Trophoblast cell (in vitro differentiated cells and primary cell): ENCODE data around the gene AP4B1.

Experiments used
- DNase-seq, 2 donors: peaks; one replicate each; pipeline ENCODE4 v3.0.0-alpha.2; 2016
- H2AFZ ChIP-seq: 2 replicates; pipeline ENCODE4 v1.6.1; 2013; ENCODE audit warnings: low read length, moderate library complexity, mild to moderate bottlenecking; ENCODE audit not compliant: insufficient read depth, poor library complexity
- H2AK5ac ChIP-seq: 2 replicates; pipeline ENCODE4 v1.6.1; 2013; ENCODE audit warnings: mild to moderate bottlenecking, low read length
- H2BK120ac ChIP-seq: 2 replicates; pipeline ENCODE4 v1.6.1; 2013; ENCODE audit warnings: low read length, mild to moderate bottlenecking, moderate library complexity; ENCODE audit not compliant: insufficient read depth, poor library complexity
- H2BK12ac ChIP-seq: 2 replicates; pipeline ENCODE4 v1.6.1; 2013; ENCODE audit warnings: mild to moderate bottlenecking, low read length, moderate library complexity
- H2BK5ac ChIP-seq: 2 replicates; pipeline ENCODE4 v1.6.1; 2013; ENCODE audit warnings: low read length, low read depth, moderate library complexity, mild to moderate bottlenecking; ENCODE audit not compliant: poor library complexity
- H3K14ac ChIP-seq: 2 replicates; pipeline ENCODE4 v1.6.1; 2013; ENCODE audit warnings: mild to moderate bottlenecking, low read length
- H3K18ac ChIP-seq: 2 replicates; pipeline ENCODE4 v1.6.1; 2013; ENCODE audit warnings: mild to moderate bottlenecking, low read length
- H3K23ac ChIP-seq: 2 replicates; pipeline ENCODE4 v1.6.1; 2013; ENCODE audit warnings: low read length
- H3K27ac ChIP-seq: 2 replicates; pipeline ENCODE4 v1.5.1; 2013; ENCODE audit warnings: low read depth, mild to moderate bottlenecking, inconsistent platforms, low read length, moderate library complexity
- H3K27me3 ChIP-seq: 2 replicates; pipeline ENCODE4 v1.6.1; 2013; ENCODE audit warnings: inconsistent platforms, mild to moderate bottlenecking, low read length, moderate library complexity; ENCODE audit not compliant: insufficient read depth
- H3K36me3 ChIP-seq, 2 experiments: 1 replicate in 1 of 2; 2 replicates in 1 of 2; pipeline ENCODE4 v1.6.1; 2013; ENCODE audit warnings: low read length in 2 of 2, mild to moderate bottlenecking in 2 of 2, moderate library complexity in 1 of 2; ENCODE audit not compliant: insufficient read depth in 2 of 2, control insufficient read depth in 1 of 2
- H3K4ac ChIP-seq: 2 replicates; pipeline ENCODE4 v1.6.1; 2013; ENCODE audit warnings: low read depth, mild to moderate bottlenecking, low read length, moderate library complexity
- H3K4me1 ChIP-seq, 2 experiments: 1 replicate in 1 of 2; 2 replicates in 1 of 2; pipeline ENCODE4 v1.6.1; 2013; ENCODE audit warnings: low read length in 2 of 2, mild to moderate bottlenecking in 2 of 2, moderate library complexity in 1 of 2; ENCODE audit not compliant: insufficient read depth in 2 of 2, control insufficient read depth in 1 of 2
- H3K4me2 ChIP-seq: 2 replicates; pipeline ENCODE4 v1.6.1; 2013; ENCODE audit warnings: inconsistent platforms, mild to moderate bottlenecking, low read length, moderate library complexity
- H3K4me3 ChIP-seq: 2 replicates; pipeline ENCODE4 v1.5.1; 2013; ENCODE audit warnings: mild to moderate bottlenecking, low read depth, low read length, inconsistent platforms
- H3K79me1 ChIP-seq: one replicate; pipeline ENCODE4 v1.6.1; 2013; ENCODE audit warnings: low read length
- H3K79me2 ChIP-seq: 2 replicates; pipeline ENCODE4 v1.6.1; 2013; ENCODE audit warnings: low read length, mild to moderate bottlenecking; ENCODE audit not compliant: control insufficient read depth, insufficient read depth, poor library complexity
- H3K9ac ChIP-seq: 2 replicates; pipeline ENCODE4 v1.6.1; 2013; ENCODE audit warnings: mild to moderate bottlenecking, low read length
- H3K9me3 ChIP-seq: 2 replicates; pipeline ENCODE4 v1.6.1; 2013; ENCODE audit warnings: low read depth, mild to moderate bottlenecking, control low read depth, inconsistent platforms, low read length; ENCODE audit not compliant: insufficient read depth
- H4K12ac ChIP-seq: 2 replicates; pipeline ENCODE4 v1.6.1; 2013; ENCODE audit warnings: low read depth, mild to moderate bottlenecking, low read length, moderate library complexity
- H4K8ac ChIP-seq: 2 replicates; pipeline ENCODE4 v1.6.1; 2013; ENCODE audit warnings: low read depth, mild to moderate bottlenecking, low read length, moderate library complexity
- H4K91ac ChIP-seq: one replicate; pipeline ENCODE4 v1.6.1; 2013; ENCODE audit warnings: low read depth, mild to moderate bottlenecking, low read length, moderate library complexity
- WGBS: extraction: QIAGEN DNeasy Blood & Tissue Kit; methylation state at CpG from one replicate; pipeline ENCODE4 v1.1.7; 2013; ENCODE audit warnings: missing lambda C conversion rate; ENCODE audit not compliant: insufficient read length, insufficient coverage; ENCODE audit errors: extremely low coverage; 5-methylcytosine and 5-hydroxymethylcytosine counted together

AP4B1 gene

DNA sequence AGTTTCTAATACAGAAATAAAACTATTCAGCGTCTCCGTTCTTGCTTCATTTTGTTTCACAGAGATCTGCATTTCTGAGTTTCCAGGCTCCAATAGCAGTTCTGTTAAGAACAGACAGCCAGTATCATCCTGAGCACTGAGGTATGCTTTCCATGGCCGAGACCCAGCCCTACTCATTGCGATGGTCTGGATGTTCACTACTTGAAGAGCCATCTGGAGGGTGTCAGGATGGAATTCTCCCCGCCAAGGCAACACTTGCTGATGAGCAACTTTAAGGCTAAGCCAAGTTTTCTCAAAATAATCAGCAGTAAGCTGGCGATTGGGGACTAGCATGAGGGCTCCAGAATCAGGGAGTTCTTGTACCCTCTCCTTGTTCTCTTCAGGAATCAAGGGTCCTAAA lies 9.5 kb downstream of the AP4B1 start:
- Histone ChIP-seq H3K9ac (no peak overlapping the region), H2AK5ac (no peak overlapping the region), H3K4me2 (no peak overlapping the region), H4K12ac (no peak overlapping the region), H2BK5ac (no peak overlapping the region), H3K14ac (no peak overlapping the region), H3K27ac (no peak overlapping the region), H2BK12ac (no peak overlapping the region), H3K4ac (no peak overlapping the region), H3K9me3 (no peaks in the 10 kb centered on the region), H3K79me1 (no peaks in the 10 kb centered on the region), H3K27me3 (no peaks in the 10 kb centered on the region), H3K4me3 (no peak overlapping the region), H3K23ac (no peak overlapping the region), H2BK120ac (no peak overlapping the region), H3K18ac (no peak overlapping the region), H3K4me1 (no peaks in the 10 kb centered on the region), H4K8ac (no peak overlapping the region), H3K36me3 (peaks cover 2 to 13% of the 10 kb centered on the region in 2 experiments), H3K79me2 (no peaks in the 10 kb centered on the region), H4K91ac (no peak overlapping the region), H2AFZ (no peak overlapping the region)
- DNase-seq: no peak
- no CpG with 5 or more reads among the region's 6 CpGs for WGBS

GRCh38 chr1:113893267-113893666 lies 11.3 kb downstream of the AP4B1 start:
- H3K23ac ChIP-seq: no peak overlapping the region
- DNase-seq: no peak
- WGBS: no CpG with 5 or more reads among the region's 3 CpGs
- no peak overlapping the region for H4K8ac ChIP-seq
- H3K27ac ChIP-seq: no peak overlapping the region
- no peak overlapping the region for H3K4me2 ChIP-seq
- H3K4me1 ChIP-seq: no peaks in the 10 kb centered on the region
- H3K9me3 ChIP-seq: no peaks in the 10 kb centered on the region
- H2BK5ac ChIP-seq: no peak overlapping the region
- no peak overlapping the region for H2AK5ac ChIP-seq
- H3K18ac ChIP-seq: no peak overlapping the region
- H3K79me1 ChIP-seq: no peaks in the 10 kb centered on the region
- no peak overlapping the region for H3K9ac ChIP-seq
- no peaks in the 10 kb centered on the region for H3K79me2 ChIP-seq
- H3K4ac ChIP-seq: no peak overlapping the region
- H4K12ac ChIP-seq: no peak overlapping the region
- no peak overlapping the region for H4K91ac ChIP-seq
- peaks cover 2 to 8% of the 10 kb centered on the region in 2 experiments for H3K36me3 ChIP-seq
- no peak overlapping the region for H3K14ac ChIP-seq
- H3K27me3 ChIP-seq: no peaks in the 10 kb centered on the region
- no peak overlapping the region for H3K4me3 ChIP-seq
- no peak overlapping the region for H2AFZ ChIP-seq
- no peak overlapping the region for H2BK120ac ChIP-seq
- H2BK12ac ChIP-seq: no peak overlapping the region

- no peak overlapping the region for H3K4me3 ChIP-seq
- H3K14ac ChIP-seq: no peak overlapping the region
- H3K79me2 ChIP-seq: no peaks in the 10 kb centered on the region
- no peak overlapping the region for H3K23ac ChIP-seq
- no peak overlapping the region for H2AK5ac ChIP-seq
- H3K27me3 ChIP-seq: no peaks in the 10 kb centered on the region
- H4K12ac ChIP-seq: no peak overlapping the region
- no peaks in the 10 kb centered on the region for H3K79me1 ChIP-seq
- H2AFZ ChIP-seq: no peak overlapping the region
- no peak overlapping the region for H2BK5ac ChIP-seq
- H3K4me1 ChIP-seq: no peaks in the 10 kb centered on the region
- no peak overlapping the region for H2BK12ac ChIP-seq
- no peak overlapping the region for H3K27ac ChIP-seq
- H3K18ac ChIP-seq: no peak overlapping the region
- H2BK120ac ChIP-seq: no peak overlapping the region
- no peak overlapping the region for H4K91ac ChIP-seq
- no peak overlapping the region for H3K9ac ChIP-seq
- WGBS: no CpG with 5 or more reads among the region's 11 CpGs
- no peak overlapping the region for H3K4me2 ChIP-seq
- H3K36me3 ChIP-seq: peaks cover 2 to 5% of the 10 kb centered on the region in 2 experiments
- DNase-seq: no peak
- no peaks in the 10 kb centered on the region for H3K9me3 ChIP-seq
- H4K8ac ChIP-seq: no peak overlapping the region
- H3K4ac ChIP-seq: no peak overlapping the region
Observed at GRCh38 chr1:113891631-113892220, 12.9 kb downstream of the AP4B1 start.

GRCh38 chr1:113890816-113891215 lies 13.8 kb downstream of the AP4B1 start:
- H3K18ac ChIP-seq: no peak overlapping the region
- no CpG with 5 or more reads among the region's 2 CpGs for WGBS
- no peak overlapping the region for H2BK5ac ChIP-seq
- H4K91ac ChIP-seq: no peak overlapping the region
- no peak overlapping the region for H3K4me2 ChIP-seq
- H3K4me1 ChIP-seq: no peaks in the 10 kb centered on the region
- H2AK5ac ChIP-seq: no peak overlapping the region
- H3K27me3 ChIP-seq: no peaks in the 10 kb centered on the region
- DNase-seq: no peak
- no peak overlapping the region for H2BK12ac ChIP-seq
- H3K23ac ChIP-seq: no peak overlapping the region
- H2BK120ac ChIP-seq: no peak overlapping the region
- H2AFZ ChIP-seq: no peak overlapping the region
- H3K36me3 ChIP-seq: peaks cover 2 to 3% of the 10 kb centered on the region in 2 experiments
- no peak overlapping the region for H3K4ac ChIP-seq
- H3K4me3 ChIP-seq: no peak overlapping the region
- H4K12ac ChIP-seq: no peak overlapping the region
- no peak overlapping the region for H4K8ac ChIP-seq
- H3K27ac ChIP-seq: no peak overlapping the region
- H3K9me3 ChIP-seq: no peaks in the 10 kb centered on the region
- no peak overlapping the region for H3K14ac ChIP-seq
- no peaks in the 10 kb centered on the region for H3K79me1 ChIP-seq
- H3K9ac ChIP-seq: no peak overlapping the region
- no peaks in the 10 kb centered on the region for H3K79me2 ChIP-seq
